Endothelial cell of umbilical vein (primary cell): ENCODE data around the gene KIAA2012. TPM values are rescaled to one million over a fixed set of nuclear protein-coding genes. Genes with fewer than 3 reads are reported as not detected.

Experiments
- BruUV-seq: library from RNA; stranded (reverse); fragments of 400-500 nt; replicated peaks from 2 replicates; lab custom pipeline; 2021; lab: Mats Ljungman, UMichigan
- CTCF ChIA-PET: fragments of 300-600, 350-600 bp; sonication (Branson Sonifier 250); formaldehyde crosslinking; loops from one replicate; lab custom pipeline; 2021; ENCODE audit warnings: antibody characterized with exemption, inconsistent platforms; lab: Charles Lee
- POLR2A ChIA-PET: fragments of 300-600, 350-600 bp; sonication (Branson Sonifier 250); formaldehyde crosslinking; loops from one replicate; lab custom pipeline; 2021; ENCODE audit warnings: antibody characterized with exemption, inconsistent platforms; lab: Charles Lee
- DNase-seq: peaks from one replicate; pipeline ENCODE4 v3.0.0-alpha.2; 2011; ENCODE audit warnings: low read depth, low spot score
- FAIRE-seq: peaks from 2 replicates; lab custom pipeline; 2011; peaks lifted over from hg19 to GRCh38; lab: Jason Lieb, UNC
- H2AFZ ChIP-seq: 2 replicates; pipeline ENCODE4 v1.6.0; 2012; ENCODE audit warnings: low read depth, low read length, control low read depth, inconsistent platforms
- H3K27ac ChIP-seq: 2 replicates; pipeline ENCODE4 v1.5.1; 2011; ENCODE audit warnings: low read depth, mild to moderate bottlenecking, control low read depth, low read length, moderate library complexity; ENCODE audit not compliant: insufficient read depth
- H3K27me3 ChIP-seq, 2 experiments: 2 replicates each; pipeline versions ENCODE4 v1.6.0 to v1.6.1; 2011; ENCODE audit warnings: low read length in 2 of 2, mixed read lengths in 1 of 2; ENCODE audit not compliant: control insufficient read depth in 2 of 2, insufficient read depth in 2 of 2
- H3K36me3 ChIP-seq, 2 experiments: 2 replicates in 1 of 2; 3 replicates in 1 of 2; pipeline ENCODE4 v1.5.1; 2011; ENCODE audit warnings: low read length in 2 of 2, mild to moderate bottlenecking in 1 of 2, moderate library complexity in 1 of 2; ENCODE audit not compliant: control insufficient read depth in 2 of 2, insufficient read depth in 2 of 2; ENCODE audit errors: extremely low read depth in 1 of 2
- H3K4me1 ChIP-seq: 3 replicates; pipeline ENCODE4 v1.5.1; 2011; ENCODE audit warnings: mild to moderate bottlenecking, low read length; ENCODE audit not compliant: control insufficient read depth, insufficient read depth; ENCODE audit errors: extremely low read depth
- H3K4me2 ChIP-seq: 2 replicates; pipeline ENCODE4 v1.6.1; 2011; ENCODE audit warnings: low read length, control low read depth, mixed read lengths; ENCODE audit not compliant: insufficient read depth
- H3K4me3 ChIP-seq, 3 experiments: fragments of 200-600 bp in 1 of 3; sonication (generic), shearing (Covaris generic) in 1 of 3; replicated peaks in 1 of 3; 2 replicates each; pipeline ENCODE4 v1.5.1; 2011 to 2016; ENCODE audit warnings: control low read depth in 3 of 3, low read length in 3 of 3, mild to moderate bottlenecking in 2 of 3, inconsistent platforms in 1 of 3, low read depth in 1 of 3, moderate library complexity in 1 of 3; ENCODE audit not compliant: insufficient read depth in 1 of 3
- H3K79me2 ChIP-seq: 2 replicates; pipeline ENCODE4 v1.6.0; 2012; ENCODE audit warnings: low read length, inconsistent platforms; ENCODE audit not compliant: control insufficient read depth, insufficient read depth
- H3K9ac ChIP-seq: replicated peaks from 2 replicates; pipeline ENCODE3; 2011; ENCODE audit warnings: low read length, control low read depth; ENCODE audit not compliant: insufficient read depth; ENCODE audit errors: extremely low read depth
- H3K9me1 ChIP-seq: replicated peaks from 3 replicates; pipeline ENCODE4 v1.6.0; 2011; ENCODE audit warnings: mild to moderate bottlenecking, low read length; ENCODE audit not compliant: control insufficient read depth, insufficient read depth; ENCODE audit errors: extremely low read depth
- H3K9me3 ChIP-seq: replicated peaks from 2 replicates; pipeline ENCODE4 v1.5.1; 2012; ENCODE audit warnings: low read length, inconsistent platforms; ENCODE audit not compliant: control insufficient read depth, insufficient read depth
- H4K20me1 ChIP-seq: replicated peaks from 2 replicates; pipeline ENCODE3; 2011; ENCODE audit warnings: mild to moderate bottlenecking, low read length; ENCODE audit not compliant: control insufficient read depth, insufficient read depth; ENCODE audit errors: extremely low read depth
- CTCF ChIP-seq, 2 donors: IDR thresholded peaks; 1 replicate in 1 of 2; 2 replicates in 1 of 2; pipeline ENCODE4 v1.5.1; 2011; ENCODE audit warnings: low read length in 2 of 2, mild to moderate bottlenecking in 2 of 2, moderate library complexity in 2 of 2, control low read depth in 1 of 2, inconsistent platforms in 1 of 2, low read depth in 1 of 2; ENCODE audit not compliant: insufficient read depth in 1 of 2; ENCODE audit errors: extremely low read depth in 1 of 2
- EZH2 ChIP-seq: IDR thresholded peaks from 2 replicates; pipeline ENCODE4 v1.6.1; 2012; ENCODE audit warnings: borderline replicate concordance, low read depth, mild to moderate bottlenecking, moderate library complexity, low read length, inconsistent platforms; ENCODE audit not compliant: severe bottlenecking
- FOS ChIP-seq: IDR thresholded peaks from 2 replicates; pipeline ENCODE4 v1.6.1; 2011; ENCODE audit warnings: mild to moderate bottlenecking, low read length, moderate library complexity, borderline replicate concordance; ENCODE audit not compliant: insufficient read depth
- GATA2 ChIP-seq: IDR thresholded peaks from 2 replicates; pipeline ENCODE4 v1.7.0; 2011; ENCODE audit warnings: low read depth, mild to moderate bottlenecking, moderate library complexity, mixed read lengths, low read length; ENCODE audit not compliant: insufficient read length, insufficient read depth
- JUN ChIP-seq: IDR thresholded peaks from 2 replicates; pipeline ENCODE4 v1.6.1; 2011; ENCODE audit warnings: borderline replicate concordance, low read depth; ENCODE audit not compliant: insufficient read length, insufficient read depth
- MYC ChIP-seq: IDR thresholded peaks from one replicate; pipeline ENCODE4 v1.6.1; 2011; ENCODE audit warnings: mild to moderate bottlenecking, low read depth, low read length
- POLR2A ChIP-seq: IDR thresholded peaks from 2 replicates; pipeline ENCODE4 v1.6.1; 2012; ENCODE audit warnings: low read depth, mild to moderate bottlenecking, control low read depth, low read length
- POLR2AphosphoS5 ChIP-seq: IDR thresholded peaks from 2 replicates; pipeline ENCODE4 v1.6.1; 2012; ENCODE audit warnings: low read depth, mild to moderate bottlenecking, control low read depth, low read length, moderate library complexity; ENCODE audit not compliant: insufficient read depth
- dilution Hi-C: fragments of 300-500 bp; cut with MboI; formaldehyde crosslinking; loops from one replicate; pipeline ENCODE4 v1.15.0; 2019; ENCODE audit warnings: low sequenced_read_pairs; ENCODE audit not compliant: extremely low pct_ligation_motif_present
- intact Hi-C: fragments of 100-400 bp; cut with micrococcal nuclease; formaldehyde crosslinking; loops from one replicate; pipeline ENCODE4 v1.10.0; 2022
- polyA plus RNA-seq, 4 experiments: library from polyadenylated mRNA; depleted of rRNA in 3 of 4; stranded (reverse) in 3 of 4; unstranded in 1 of 4; fragments of >200 nt; gene quantifications; 2 replicates each; pipeline versions ENCODE4 v1.2.1 to v1.2.3, GENCODE V29; 2011 to 2012; ENCODE audit warnings: missing spikeins in 1 of 4
- total RNA-seq: library from RNA; stranded (reverse); gene quantifications from 2 replicates; pipeline ENCODE4 v1.2.3, GENCODE V29; 2021
- TF ChIP-seq, protein P1 (sequence below): IDR thresholded peaks from 2 replicates; pipeline ENCODE4 v1.6.1; 2011; ENCODE audit not compliant: insufficient read depth, insufficient read length

KIAA2012 gene
- total and polyA plus RNA-seq, 2 donors (not counting 3 experiments of a cell fraction or from before 2014, with no cell fraction given): not detected

DNA sequence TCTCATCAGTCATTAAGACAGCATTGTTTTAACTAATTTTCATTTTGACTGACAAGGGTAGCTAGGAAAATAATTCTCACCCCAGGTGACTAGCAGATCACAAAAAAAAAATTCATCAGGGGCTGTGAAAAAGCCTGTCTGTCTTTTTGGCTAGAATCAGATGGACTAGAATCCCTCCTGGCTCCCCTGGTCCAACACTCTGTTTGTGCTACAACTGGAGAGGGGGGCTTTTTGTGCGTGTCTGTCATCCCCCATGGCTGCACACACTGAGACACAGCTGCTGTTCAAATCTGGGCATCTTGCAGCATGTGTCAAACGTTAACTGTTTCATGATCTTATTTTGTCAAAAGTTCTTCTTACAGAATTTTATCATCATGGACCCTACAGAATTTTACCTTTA is 51.2 kb downstream of the KIAA2012 start:
- H3K4me2 ChIP-seq: no peak overlapping the region
- no peak overlapping the region for H3K4me3 ChIP-seq
- intact Hi-C loops: no loop called here
- H4K20me1 ChIP-seq: no peaks in the 10 kb centered on the region
- no peak overlapping the region for H3K9ac ChIP-seq
- DNase-seq: no peak
- H3K27me3 ChIP-seq: peaks cover 4 to 6% of the 10 kb centered on the region in 2 experiments
- no peaks in the 10 kb centered on the region for H3K4me1 ChIP-seq
- no peak overlapping the region for H3K27ac ChIP-seq
- no TSS peak for BruUV-seq
- ChIA-PET POLR2A (no interaction called here), CTCF (interaction anchor here (1.3 to 1.4 kb wide), 2 partner anchors 9 to 15 kb away, joined by 3 to 4 read pairs; no protein-coding TSS in a partner anchor)
- H3K9me1 ChIP-seq: no peaks in the 10 kb centered on the region
- no peak for FAIRE-seq
- no peaks in the 10 kb centered on the region for H3K9me3 ChIP-seq
- H2AFZ ChIP-seq: no peak overlapping the region
- dilution Hi-C loops: no loop called here
- H3K36me3 ChIP-seq: no peaks in the 10 kb centered on the region
- TF ChIP-seq GATA2 (no peak), FOS (no peak), MYC (no peak), EZH2 (no peak), POLR2A (no peak), POLR2AphosphoS5 (no peak), JUN (no peak), CTCF (IDR thresholded peaks at IDR 0.05; ENCODE audit: extremely low read depth in 1 of 2, insufficient read depth in 1 of 2, low read depth in 1 of 2, low read length in 2 of 2) (no peak)
- TF ChIP-seq, protein P1, sequence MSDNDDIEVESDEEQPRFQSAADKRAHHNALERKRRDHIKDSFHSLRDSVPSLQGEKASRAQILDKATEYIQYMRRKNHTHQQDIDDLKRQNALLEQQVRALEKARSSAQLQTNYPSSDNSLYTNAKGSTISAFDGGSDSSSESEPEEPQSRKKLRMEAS: no peak
- no peaks in the 10 kb centered on the region for H3K79me2 ChIP-seq
